ENCODE measurements around the gene ZMYND8. TPM values are rescaled to one million over a fixed set of nuclear protein-coding genes. Genes with fewer than 3 reads are reported as not detected.
A peak's percentile ranks its signal among the peaks of the same experiment; 100 is the strongest.

Gene ZMYND8
- total and polyA plus RNA-seq, 2 of the 8 experiments (the other 6 are each of a cell fraction or from before 2014, with no cell fraction given) = 50.5 to 163 TPM

- H3K23ac ChIP-seq (ENCODE audit: insufficient read length) = no peak overlapping the region
- peaks cover 0 to 24% (median under 1%) of the 10 kb centered on the region in 4 experiments; a peak in 4 of 8 replicates for H3K36me3 ChIP-seq (ENCODE audit: control insufficient read depth in 2 of 4, insufficient read depth in 4 of 4, low read length in 3 of 4)
- H4K8ac ChIP-seq (ENCODE audit: extremely low read depth, insufficient read depth, low read length) = peak overlapping the region; percentile 87
- no peak overlapping the region for H2BK15ac ChIP-seq (ENCODE audit: low read length)
- peak overlapping the region; percentile 52 for H2BK120ac ChIP-seq (replicated peaks; ENCODE audit: low read depth, low read length)
- peak overlapping the region; percentile 89 for H2BK12ac ChIP-seq (ENCODE audit: low read depth, low read length)
- H3K9me3 ChIP-seq (ENCODE audit: insufficient read depth in 2 of 2, low read depth in 1 of 2, low read length in 1 of 2) = no peaks in the 10 kb centered on the region
- POLR2A ChIA-PET (ENCODE audit: partially characterized antibody) = interaction anchor here (0.9 to 42.1 kb wide), 8 partner anchors 4 to 660 kb away, joined by 3 to 1191 read pairs (median 16); partner anchors contain the start of gene ZMYND8
- peak overlapping the region; percentile 14 for H3K18ac ChIP-seq (ENCODE audit: extremely low read depth, low read length)
- peaks cover 42 to 61% (median 55%) of the 10 kb centered on the region in 4 experiments for H3K4me1 ChIP-seq (replicated peaks in 1 of 4; ENCODE audit: control insufficient read depth in 3 of 4, insufficient read depth in 4 of 4, low read length in 3 of 4)
- H2AK5ac ChIP-seq (ENCODE audit: low read depth, low read length) = peak overlapping the region; percentile 58
- FAIRE-seq (no peak), DNase-seq (ENCODE audit: low read depth in 1 of 2, low spot score in 2 of 2) (no peak)
- peak overlapping the region in 1 of 4 experiments; percentile 41; a peak in 3 of 8 replicates for H3K4me3 ChIP-seq (ENCODE audit: extremely low read depth in 1 of 4, insufficient read depth in 2 of 4, low read depth in 3 of 4, low read length in 4 of 4)
- peak overlapping the region; percentile 77 for H4K5ac ChIP-seq (ENCODE audit: insufficient read length, low read depth, low read length)
- no peak overlapping the region for H2BK20ac ChIP-seq (ENCODE audit: low read length)
- no peaks in the 10 kb centered on the region for H3K27me3 ChIP-seq (replicated peaks in 1 of 4; ENCODE audit: control insufficient read depth in 3 of 4, extremely low read depth in 1 of 4, insufficient read depth in 3 of 4, low read length in 3 of 4)
- H3K27ac ChIP-seq (ENCODE audit: low read depth, low read length) = peak overlapping the region; percentile 98
- peak overlapping the region; percentile 53 to 67 for H3K4me2 ChIP-seq (ENCODE audit: insufficient read depth in 1 of 2, low read depth in 2 of 2, low read length in 2 of 2)
- WGBS, 2 experiments (ENCODE audit: extremely low coverage in 1 of 2, insufficient coverage in 1 of 2, insufficient read length in 1 of 2, insufficient replicate concordance in 2 of 2, low coverage in 1 of 2, low lambda C conversion rate in 2 of 2, missing lambda C conversion rate in 1 of 2) = 35% methylated on average over 18 of the region's 19 CpGs; no CpG with 5 or more reads in 1 of the 2 experiments
- peaks cover 42 to 97% of the 10 kb centered on the region in 2 experiments for H3K79me2 ChIP-seq (ENCODE audit: control insufficient read depth in 1 of 2, insufficient read depth in 2 of 2, low read length in 2 of 2)
- H2BK5ac ChIP-seq (ENCODE audit: low read depth, low read length) = peak overlapping the region; percentile 99
- H2AFZ ChIP-seq (ENCODE audit: low read length) = no peak overlapping the region
- H4K91ac ChIP-seq (replicated peaks; ENCODE audit: insufficient read length, low read length) = peak overlapping the region; percentile 92
- peaks cover 7% of the 10 kb centered on the region; the same call in 1 of the 2 replicates for H3K79me1 ChIP-seq (ENCODE audit: low read depth, low read length)
- H3K23me2 ChIP-seq (ENCODE audit: low read depth, low read length) = no peaks in the 10 kb centered on the region
- peaks cover 0 to 2% of the 10 kb centered on the region in 2 experiments for H4K20me1 ChIP-seq (replicated peaks in 1 of 2; ENCODE audit: control insufficient read depth in 1 of 2, insufficient read depth in 2 of 2, low read length in 2 of 2)
- no peak overlapping the region for H3K14ac ChIP-seq (ENCODE audit: insufficient read length)
- H3K56ac ChIP-seq (replicated peaks; ENCODE audit: insufficient read length, low read depth, low read length) = peak overlapping the region; percentile 17
- CTCF ChIA-PET (ENCODE audit: partially characterized antibody) = interaction anchor here (0.7 to 8.4 kb wide), 6 partner anchors 8 to 88 kb away, joined by 3 to 86 read pairs (median 6); no protein-coding TSS in a partner anchor
- peak overlapping the region; percentile 94 for H3K4ac ChIP-seq (replicated peaks; ENCODE audit: insufficient read length, low read depth, low read length)
- H3K9ac ChIP-seq (replicated peaks in 1 of 4; ENCODE audit: extremely low read depth in 1 of 4, low read depth in 3 of 4, low read length in 3 of 4) = peak overlapping the region in 3 of 4 experiments; percentile 36 to 55 (median 45); a peak in 5 of 7 replicates
- no peak for TF ChIP-seq MAX (IDR thresholded peaks at IDR 0.05)
- TF ChIP-seq CEBPB (IDR thresholded peaks at IDR 0.05; ENCODE audit: low read depth, low read length) = no peak
- TF ChIP-seq, protein P1, sequence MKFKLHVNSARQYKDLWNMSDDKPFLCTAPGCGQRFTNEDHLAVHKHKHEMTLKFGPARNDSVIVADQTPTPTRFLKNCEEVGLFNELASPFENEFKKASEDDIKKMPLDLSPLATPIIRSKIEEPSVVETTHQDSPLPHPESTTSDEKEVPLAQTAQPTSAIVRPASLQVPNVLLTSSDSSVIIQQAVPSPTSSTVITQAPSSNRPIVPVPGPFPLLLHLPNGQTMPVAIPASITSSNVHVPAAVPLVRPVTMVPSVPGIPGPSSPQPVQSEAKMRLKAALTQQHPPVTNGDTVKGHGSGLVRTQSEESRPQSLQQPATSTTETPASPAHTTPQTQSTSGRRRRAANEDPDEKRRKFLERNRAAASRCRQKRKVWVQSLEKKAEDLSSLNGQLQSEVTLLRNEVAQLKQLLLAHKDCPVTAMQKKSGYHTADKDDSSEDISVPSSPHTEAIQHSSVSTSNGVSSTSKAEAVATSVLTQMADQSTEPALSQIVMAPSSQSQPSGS (IDR thresholded peaks at IDR 0.05; ENCODE audit: low read length) = no peak
- TF ChIP-seq SRF (IDR thresholded peaks at IDR 0.05; ENCODE audit: low read depth, low read length) = no peak
- peak; percentile 53; the same call in 1 of the 2 replicates for TF ChIP-seq TAF1 (IDR thresholded peaks at IDR 0.05; ENCODE audit: low read depth, low read length)
- TF ChIP-seq ASH2L (IDR thresholded peaks at IDR 0.05; ENCODE audit: low read length) = peak; percentile 44
- no peak; the same call in 1 of the 2 replicates for TF ChIP-seq SP1 (IDR thresholded peaks at IDR 0.05; ENCODE audit: low read depth, low read length)
- TF ChIP-seq RAD21 (IDR thresholded peaks at IDR 0.05 in 1 of 2, conservative IDR thresholded peaks at IDR 0.05 in 1 of 2; ENCODE audit: low read depth in 2 of 2, low read length in 2 of 2) = 0 out of 4 replicates have a peak, but pooled peaks of 1 of the 2 experiments have one; percentile 7
- TF ChIP-seq TBP (IDR thresholded peaks at IDR 0.05; ENCODE audit: low read depth, low read length) = peak; percentile 50; the same call in 1 of the 2 replicates
Observed at GRCh38 chr20:47360297-47361056, 4.0 kb upstream of the ZMYND8 start.

Measured in H1 (cell line).